ENCODE data around the gene CNTN4.

The CNTN4 gene

GRCh38 chr3:3068358-3068881, 969.8 kb downstream of the CNTN4 start:
- TF ChIP-seq CTCF (IDR thresholded peaks at IDR 0.05; ENCODE audit: low read depth, low read length) = no peak
- DNase-seq (ENCODE audit: low read depth in 2 of 2) = no peak
- no peak overlapping the region for H3K4me3 ChIP-seq (replicated peaks in 1 of 2; ENCODE audit: low read depth in 2 of 2, low read length in 2 of 2)

GRCh38 chr3:3069723-3070122, 971.1 kb downstream of the CNTN4 start:
- no peak for TF ChIP-seq CTCF (IDR thresholded peaks at IDR 0.05; ENCODE audit: low read depth, low read length)
- DNase-seq (ENCODE audit: low read depth in 2 of 2) = no peak
- no peak overlapping the region for H3K4me3 ChIP-seq (replicated peaks in 1 of 2; ENCODE audit: low read depth in 2 of 2, low read length in 2 of 2)

GRCh38 chr3:3071136-3071535, 972.5 kb downstream of the CNTN4 start:
- no peak for DNase-seq (ENCODE audit: low read depth in 2 of 2)
- no peak for TF ChIP-seq CTCF (IDR thresholded peaks at IDR 0.05; ENCODE audit: low read depth, low read length)

GRCh38 chr3:3074551-3075257, 976.0 kb downstream of the CNTN4 start:
- no peak overlapping the region for H3K4me3 ChIP-seq (replicated peaks in 1 of 2; ENCODE audit: low read depth in 2 of 2, low read length in 2 of 2)
- no peak for TF ChIP-seq CTCF (IDR thresholded peaks at IDR 0.05; ENCODE audit: low read depth, low read length)
- no peak for DNase-seq (ENCODE audit: low read depth in 2 of 2)

More at GRCh38 chr3:3071136-3071535, 972.5 kb downstream of the CNTN4 start:
- H3K4me3 ChIP-seq (replicated peaks in 1 of 2; ENCODE audit: low read depth in 2 of 2, low read length in 2 of 2) = no peak overlapping the region

GRCh38 chr3:3080309-3080708, 981.6 kb downstream of the CNTN4 start:
- H3K4me3 ChIP-seq (replicated peaks in 1 of 2; ENCODE audit: low read depth in 2 of 2, low read length in 2 of 2) = no peak overlapping the region
- TF ChIP-seq CTCF (IDR thresholded peaks at IDR 0.05; ENCODE audit: low read depth, low read length) = no peak
- no peak for DNase-seq (ENCODE audit: low read depth in 2 of 2)

- no peak for DNase-seq (ENCODE audit: low read depth in 2 of 2)
- no peak for TF ChIP-seq CTCF (IDR thresholded peaks at IDR 0.05; ENCODE audit: low read depth, low read length)
- no peak overlapping the region for H3K4me3 ChIP-seq (replicated peaks in 1 of 2; ENCODE audit: low read depth in 2 of 2, low read length in 2 of 2)
These were observed 982.9 kb downstream of the CNTN4 start for GRCh38 chr3:3081381-3082233.

All from cardiac fibroblast (primary cell).